Measurements from ENCODE around the gene TCEAL1.
"Not testable (repeated sequence)": the region's sequence is repeated elsewhere in the genome, so short reads cannot be mapped to it uniquely, and the experiment has no call there.

Gene TCEAL1

GRCh38 chrX:103628386-103629317 lies at the start of gene TCEAL1:
TCEAL1 (plus strand) TSS chrX:103628975; CDS start chrX:103629917, 942 bp downstream.
- FAIRE-seq = no peak

GRCh38 chrX:103584596-103584995 lies 44.2 kb upstream of the TCEAL1 start:
- FAIRE-seq = no peak
- DNase-seq (ENCODE audit: insufficient read length, low spot score) = no peak
- TF ChIP-seq POLR2A (IDR thresholded peaks at IDR 0.05; ENCODE audit: low read depth, low read length) = no peak

More at GRCh38 chrX:103628386-103629317, at the start of gene TCEAL1:
- TF ChIP-seq POLR2A (IDR thresholded peaks at IDR 0.05; ENCODE audit: low read depth, low read length) = no peak
- no peak for DNase-seq (ENCODE audit: insufficient read length, low spot score)

GRCh38 chrX:103585411-103586313 lies 43.1 kb upstream of the TCEAL1 start, which contains the start of gene TCEAL4:
TCEAL4 (plus strand) TSS chrX:103585515; CDS start chrX:103586676, 1,161 bp downstream.
- FAIRE-seq = no peak
- peak; percentile 30 for DNase-seq (ENCODE audit: insufficient read length, low spot score)
- TF ChIP-seq POLR2A (IDR thresholded peaks at IDR 0.05; ENCODE audit: low read depth, low read length) = peak; percentile 38

GRCh38 chrX:103586314-103586646 lies 42.5 kb upstream of the TCEAL1 start:
- DNase-seq (ENCODE audit: insufficient read length, low spot score) (no peak), FAIRE-seq (no peak)
- no peak for TF ChIP-seq POLR2A (IDR thresholded peaks at IDR 0.05; ENCODE audit: low read depth, low read length)

- TF ChIP-seq POLR2A (IDR thresholded peaks at IDR 0.05; ENCODE audit: low read depth, low read length) = no peak
- FAIRE-seq (no peak), DNase-seq (ENCODE audit: insufficient read length, low spot score) (no peak)
Observed at GRCh38 chrX:103586659-103587058, 42.1 kb upstream of the TCEAL1 start.

GRCh38 chrX:103592295-103592694 lies 36.5 kb upstream of the TCEAL1 start:
- not testable (repeated sequence) for FAIRE-seq; DNase-seq (ENCODE audit: insufficient read length, low spot score)

GRCh38 chrX:103595202-103595601 lies 33.6 kb upstream of the TCEAL1 start:
- FAIRE-seq; DNase-seq (ENCODE audit: insufficient read length, low spot score): not testable (repeated sequence)

- no peak for FAIRE-seq
- DNase-seq (ENCODE audit: insufficient read length, low spot score) = no peak
- TF ChIP-seq POLR2A (IDR thresholded peaks at IDR 0.05; ENCODE audit: low read depth, low read length) = 0 out of 2 replicates have a peak, but pooled peaks have one; percentile 24
Observed at GRCh38 chrX:103607364-103608305, 21.1 kb upstream of the TCEAL1 start, which contains the start of gene TCEAL3. TCEAL3 (plus strand) TSS chrX:103607963; CDS start chrX:103609065, 1,102 bp downstream.

- DNase-seq (ENCODE audit: insufficient read length, low spot score) (no peak), FAIRE-seq (no peak)
- TF ChIP-seq POLR2A (IDR thresholded peaks at IDR 0.05; ENCODE audit: low read depth, low read length) = no peak
Observed at GRCh38 chrX:103608306-103608963, 20.3 kb upstream of the TCEAL1 start.

GRCh38 chrX:103610282-103610681 lies 18.5 kb upstream of the TCEAL1 start:
- TF ChIP-seq POLR2A (IDR thresholded peaks at IDR 0.05; ENCODE audit: low read depth, low read length) = no peak
- FAIRE-seq = no peak

GRCh38 chrX:103613362-103613890 lies 15.3 kb upstream of the TCEAL1 start:
- TF ChIP-seq POLR2A (IDR thresholded peaks at IDR 0.05; ENCODE audit: low read depth, low read length) = no peak
- FAIRE-seq (no peak), DNase-seq (ENCODE audit: insufficient read length, low spot score) (no peak)

More at GRCh38 chrX:103610282-103610681, 18.5 kb upstream of the TCEAL1 start:
- DNase-seq (ENCODE audit: insufficient read length, low spot score) = no peak

- TF ChIP-seq POLR2A (IDR thresholded peaks at IDR 0.05; ENCODE audit: low read depth, low read length) = no peak
- FAIRE-seq (no peak), DNase-seq (ENCODE audit: insufficient read length, low spot score) (no peak)
Observed at GRCh38 chrX:103614999-103615398, 13.8 kb upstream of the TCEAL1 start.
